T-helper 1 cell treated with Interleukin-12 subunit alpha and Interleukin-12 subunit beta and Interleukin-4 antibody, amounts not matched to agents 30 μg/mL and 1 μg/mL, for 36 hours (primary cell): ENCODE measurements around the gene RFFL.
"Not testable (repeated sequence)": the region's sequence is repeated elsewhere in the genome, so short reads cannot be mapped to it uniquely, and the experiment has no call there.

ENCODE experiments used
- H3K27ac Mint-ChIP-seq: one replicate; pipeline ENCODE4 v1.8.0; 2021; ENCODE audit warnings: mild to moderate bottlenecking, mixed read lengths
- H3K27me3 Mint-ChIP-seq: one replicate; pipeline ENCODE4 v1.8.0; 2021; ENCODE audit warnings: low read depth, mixed read lengths
- H3K36me3 Mint-ChIP-seq: one replicate; pipeline ENCODE4 v1.8.0; 2021; ENCODE audit warnings: low read depth, mixed read lengths
- H3K4me1 Mint-ChIP-seq: one replicate; pipeline ENCODE4 v1.8.0; 2021; ENCODE audit warnings: low read depth, mixed read lengths
- H3K4me3 Mint-ChIP-seq: one replicate; pipeline ENCODE4 v1.8.0; 2021; ENCODE audit warnings: mild to moderate bottlenecking, moderate library complexity, mixed read lengths
- H3K9me3 Mint-ChIP-seq: one replicate; pipeline ENCODE4 v1.8.0; 2021; ENCODE audit warnings: mixed read lengths

The RFFL gene

GRCh38 chr17:35046740-35047283 lies 16.7 kb downstream of the RFFL start:
- Mint-ChIP-seq H3K36me3 (peaks cover 18% of the 10 kb centered on the region), H3K27ac (peak overlapping the region; percentile 96), H3K9me3 (no peaks in the 10 kb centered on the region), H3K4me3 (peak overlapping the region; percentile 80), H3K27me3 (no peaks in the 10 kb centered on the region), H3K4me1 (peaks cover 50% of the 10 kb centered on the region)

- no peaks in the 10 kb centered on the region for H3K9me3 Mint-ChIP-seq
- no peaks in the 10 kb centered on the region for H3K27me3 Mint-ChIP-seq
- H3K4me1 Mint-ChIP-seq: peaks cover 44% of the 10 kb centered on the region
- H3K27ac Mint-ChIP-seq: peak overlapping the region; percentile 96
- H3K4me3 Mint-ChIP-seq: peak overlapping the region; percentile 80
- peaks cover 19% of the 10 kb centered on the region for H3K36me3 Mint-ChIP-seq
Measured at GRCh38 chr17:35046245-35046644, 17.3 kb downstream of the RFFL start.

- Mint-ChIP-seq H3K4me1 (peaks cover 43% of the 10 kb centered on the region), H3K4me3 (peak overlapping the region; percentile 80), H3K27ac (peak overlapping the region; percentile 96), H3K36me3 (peaks cover 23% of the 10 kb centered on the region)
- H3K9me3 Mint-ChIP-seq, H3K27me3 Mint-ChIP-seq: not testable (repeated sequence)
Measured at GRCh38 chr17:35045458-35045979, 18.0 kb downstream of the RFFL start.

GRCh38 chr17:35044181-35044580 lies 19.3 kb downstream of the RFFL start:
- Mint-ChIP-seq H3K9me3 (no peaks in the 10 kb centered on the region), H3K27me3 (no peaks in the 10 kb centered on the region), H3K4me3 (no peak overlapping the region), H3K36me3 (peaks cover 26% of the 10 kb centered on the region), H3K27ac (no peak overlapping the region), H3K4me1 (peaks cover 40% of the 10 kb centered on the region)

GRCh38 chr17:35041390-35041789 lies 22.1 kb downstream of the RFFL start:
- H3K9me3 Mint-ChIP-seq: no peaks in the 10 kb centered on the region
- peaks cover 17% of the 10 kb centered on the region for H3K36me3 Mint-ChIP-seq
- H3K27ac Mint-ChIP-seq: no peak overlapping the region
- peaks cover 25% of the 10 kb centered on the region for H3K4me1 Mint-ChIP-seq
- no peaks in the 10 kb centered on the region for H3K27me3 Mint-ChIP-seq
- no peak overlapping the region for H3K4me3 Mint-ChIP-seq

GRCh38 chr17:35038453-35038852 lies 25.1 kb downstream of the RFFL start:
- H3K4me1 Mint-ChIP-seq: peaks cover 9% of the 10 kb centered on the region
- H3K27ac Mint-ChIP-seq: no peak overlapping the region
- no peaks in the 10 kb centered on the region for H3K27me3 Mint-ChIP-seq
- peaks cover 16% of the 10 kb centered on the region for H3K36me3 Mint-ChIP-seq
- H3K4me3 Mint-ChIP-seq: no peak overlapping the region
- no peaks in the 10 kb centered on the region for H3K9me3 Mint-ChIP-seq

GRCh38 chr17:35030780-35031179 lies 32.7 kb downstream of the RFFL start:
- H3K27ac Mint-ChIP-seq: no peak overlapping the region
- peaks cover 27% of the 10 kb centered on the region for H3K36me3 Mint-ChIP-seq
- no peaks in the 10 kb centered on the region for H3K9me3 Mint-ChIP-seq
- peaks cover 18% of the 10 kb centered on the region for H3K4me1 Mint-ChIP-seq
- no peak overlapping the region for H3K4me3 Mint-ChIP-seq
- no peaks in the 10 kb centered on the region for H3K27me3 Mint-ChIP-seq

GRCh38 chr17:35028531-35029262 lies 34.8 kb downstream of the RFFL start:
- Mint-ChIP-seq H3K4me1 (peaks cover 29% of the 10 kb centered on the region), H3K36me3 (peaks cover 30% of the 10 kb centered on the region), H3K27ac (peak overlapping the region; percentile 84), H3K27me3 (no peaks in the 10 kb centered on the region), H3K4me3 (no peak overlapping the region), H3K9me3 (no peaks in the 10 kb centered on the region)

- H3K9me3 Mint-ChIP-seq, H3K27me3 Mint-ChIP-seq, H3K4me3 Mint-ChIP-seq: not testable (repeated sequence)
- H3K4me1 Mint-ChIP-seq: peaks cover 34% of the 10 kb centered on the region
- peak overlapping the region; percentile 9 for H3K27ac Mint-ChIP-seq
- H3K36me3 Mint-ChIP-seq: peaks cover 29% of the 10 kb centered on the region
Measured at GRCh38 chr17:35028097-35028496, 35.4 kb downstream of the RFFL start.

- no peaks in the 10 kb centered on the region for H3K27me3 Mint-ChIP-seq
- no peak overlapping the region for H3K27ac Mint-ChIP-seq
- no peak overlapping the region for H3K4me3 Mint-ChIP-seq
- peaks cover 34% of the 10 kb centered on the region for H3K36me3 Mint-ChIP-seq
- H3K4me1 Mint-ChIP-seq: peaks cover 45% of the 10 kb centered on the region
- no peaks in the 10 kb centered on the region for H3K9me3 Mint-ChIP-seq
Measured at GRCh38 chr17:35025541-35025940, 38.0 kb downstream of the RFFL start.

GRCh38 chr17:35023538-35023937 lies 40.0 kb downstream of the RFFL start:
- peaks cover 46% of the 10 kb centered on the region for H3K4me1 Mint-ChIP-seq
- H3K27ac Mint-ChIP-seq: peak overlapping the region; percentile 96
- no peaks in the 10 kb centered on the region for H3K9me3 Mint-ChIP-seq
- no peaks in the 10 kb centered on the region for H3K27me3 Mint-ChIP-seq
- no peak overlapping the region for H3K4me3 Mint-ChIP-seq
- peaks cover 37% of the 10 kb centered on the region for H3K36me3 Mint-ChIP-seq

GRCh38 chr17:35022536-35023063 lies 40.9 kb downstream of the RFFL start:
- Mint-ChIP-seq H3K36me3 (peaks cover 42% of the 10 kb centered on the region), H3K4me1 (peaks cover 46% of the 10 kb centered on the region), H3K4me3 (peak overlapping the region; percentile 67)

GRCh38 chr17:35021520-35022380 lies 41.8 kb downstream of the RFFL start:
- Mint-ChIP-seq H3K27ac (peak overlapping the region; percentile 96), H3K36me3 (peaks cover 49% of the 10 kb centered on the region), H3K9me3 (no peaks in the 10 kb centered on the region), H3K4me3 (peak overlapping the region; percentile 67), H3K27me3 (no peaks in the 10 kb centered on the region), H3K4me1 (peaks cover 46% of the 10 kb centered on the region)

More at GRCh38 chr17:35022536-35023063, 40.9 kb downstream of the RFFL start:
- Mint-ChIP-seq H3K27me3 (no peaks in the 10 kb centered on the region), H3K9me3 (no peaks in the 10 kb centered on the region), H3K27ac (peak overlapping the region; percentile 96)

GRCh38 chr17:35019386-35020179 lies 43.9 kb downstream of the RFFL start:
- peak overlapping the region; percentile 3 for H3K27ac Mint-ChIP-seq
- H3K27me3 Mint-ChIP-seq: no peaks in the 10 kb centered on the region
- H3K4me3 Mint-ChIP-seq: peak overlapping the region; percentile 2
- H3K4me1 Mint-ChIP-seq: peaks cover 43% of the 10 kb centered on the region
- peaks cover 59% of the 10 kb centered on the region for H3K36me3 Mint-ChIP-seq
- H3K9me3 Mint-ChIP-seq: no peaks in the 10 kb centered on the region
